Uterus (tissue), 2 donors: ENCODE results near the gene CHST3.
"Not testable (repeated sequence)": the region's sequence is repeated elsewhere in the genome, so short reads cannot be mapped to it uniquely, and the experiment has no call there.

Experiments
- CTCF ChIP-seq, 4 experiments: fragments of 200-600 bp in 2 of 4; fragments of 450-650 bp in 2 of 4; sonication (generic) in 2 of 4; IDR thresholded peaks; one replicate each; pipeline ENCODE4 v1.5.1; 2016 to 2019; ENCODE audit warnings: antibody characterized with exemption in 4 of 4, mild to moderate bottlenecking in 2 of 4, moderate library complexity in 1 of 4
- POLR2A ChIP-seq, 2 donors: fragments of 450-650 bp; IDR thresholded peaks; one replicate each; pipeline ENCODE4 v1.6.1; 2016; ENCODE audit warnings: antibody characterized with exemption in 2 of 2, mild to moderate bottlenecking in 1 of 2, moderate library complexity in 1 of 2

DNA sequence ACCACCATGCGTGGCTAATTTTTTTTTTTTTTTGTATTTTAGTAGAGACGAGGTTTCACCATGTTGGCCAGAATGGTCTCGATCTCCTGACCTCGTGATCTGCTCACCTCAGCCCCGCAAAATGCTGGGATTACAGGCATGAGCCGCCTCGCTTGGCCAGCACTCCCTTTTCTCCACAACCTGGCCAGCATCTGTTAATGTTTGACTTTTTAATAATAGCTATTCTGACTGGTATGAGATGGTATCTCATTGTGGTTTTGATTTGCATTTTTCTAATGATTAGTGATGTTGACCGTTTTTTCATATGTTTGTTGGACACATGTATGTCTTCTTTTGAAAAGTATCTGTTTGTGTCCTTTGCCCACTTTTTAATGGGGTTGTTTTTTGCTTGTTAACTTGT is 3.8 kb downstream of the CHST3 start:
- not testable (repeated sequence) for TF ChIP-seq CTCF, POLR2A (IDR thresholded peaks at IDR 0.05)
